ENCODE data around the gene B9D2.

The B9D2 gene

DNA sequence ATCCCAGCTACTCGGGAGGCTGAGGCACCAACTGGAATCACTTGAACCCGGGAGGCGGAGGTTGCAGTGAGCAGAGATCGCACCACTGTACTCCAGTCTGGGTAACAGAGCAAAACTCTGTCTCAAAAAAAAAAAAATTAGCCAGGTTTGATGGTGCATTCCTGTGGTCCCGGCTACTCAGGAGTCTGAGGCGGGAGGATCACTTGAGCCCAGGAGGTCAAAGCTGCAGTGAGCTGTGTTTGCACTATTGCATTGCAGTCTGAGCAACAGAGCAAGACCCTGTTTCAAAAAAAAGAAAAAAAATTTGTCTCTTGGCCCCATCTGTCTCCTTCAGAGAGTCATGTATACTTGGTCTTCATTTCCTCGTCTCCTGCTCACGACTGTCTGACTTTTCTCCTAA lies 52.3 kb downstream of the B9D2 start:
- no peak for DNase-seq (ENCODE audit: low read depth in 1 of 2, low spot score in 1 of 2)

DNA sequence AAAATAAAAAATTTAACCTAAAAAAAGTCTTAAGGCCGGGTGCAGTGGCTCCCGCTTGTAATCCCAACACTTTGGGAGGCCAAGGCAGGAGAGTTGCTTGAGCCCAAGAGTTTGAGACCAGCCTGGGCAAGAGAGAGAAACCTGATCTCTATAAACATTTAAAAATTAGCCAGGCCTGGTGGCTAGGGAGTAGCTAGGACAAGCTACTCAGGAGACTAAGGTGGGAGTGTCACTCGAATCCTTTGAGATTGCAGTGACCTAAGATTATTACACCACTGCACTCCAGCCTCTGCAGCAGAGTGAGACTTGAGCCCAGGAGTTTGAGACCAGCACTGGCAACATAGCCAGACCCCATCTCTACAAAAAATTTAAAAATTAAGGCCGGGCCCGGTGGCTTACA lies 52.9 kb downstream of the B9D2 start:
- no peak for DNase-seq (ENCODE audit: low read depth in 1 of 2, low spot score in 1 of 2)

GRCh38 chr19:41310033-41310831 lies 53.7 kb downstream of the B9D2 start, which contains the start of gene CCDC97:
CCDC97 (plus strand) TSS chr19:41310172; CDS start chr19:41310311, 139 bp downstream.
- peak; percentile 85 for DNase-seq (ENCODE audit: low read depth in 1 of 2, low spot score in 1 of 2)

GRCh38 chr19:41309180-41310032 lies 54.5 kb downstream of the B9D2 start:
- DNase-seq (ENCODE audit: low read depth in 1 of 2, low spot score in 1 of 2): no peak

- DNase-seq (ENCODE audit: low read depth in 1 of 2, low spot score in 1 of 2): peak; percentile 92 to 97
These were observed 55.3 kb downstream of the B9D2 start for GRCh38 chr19:41308450-41309179.

GRCh38 chr19:41307954-41308449 lies 55.9 kb downstream of the B9D2 start:
- no peak for DNase-seq (ENCODE audit: low read depth in 1 of 2, low spot score in 1 of 2)

- DNase-seq (ENCODE audit: low read depth in 1 of 2, low spot score in 1 of 2): no peak
These were observed 56.7 kb downstream of the B9D2 start for GRCh38 chr19:41307090-41307875.

DNA sequence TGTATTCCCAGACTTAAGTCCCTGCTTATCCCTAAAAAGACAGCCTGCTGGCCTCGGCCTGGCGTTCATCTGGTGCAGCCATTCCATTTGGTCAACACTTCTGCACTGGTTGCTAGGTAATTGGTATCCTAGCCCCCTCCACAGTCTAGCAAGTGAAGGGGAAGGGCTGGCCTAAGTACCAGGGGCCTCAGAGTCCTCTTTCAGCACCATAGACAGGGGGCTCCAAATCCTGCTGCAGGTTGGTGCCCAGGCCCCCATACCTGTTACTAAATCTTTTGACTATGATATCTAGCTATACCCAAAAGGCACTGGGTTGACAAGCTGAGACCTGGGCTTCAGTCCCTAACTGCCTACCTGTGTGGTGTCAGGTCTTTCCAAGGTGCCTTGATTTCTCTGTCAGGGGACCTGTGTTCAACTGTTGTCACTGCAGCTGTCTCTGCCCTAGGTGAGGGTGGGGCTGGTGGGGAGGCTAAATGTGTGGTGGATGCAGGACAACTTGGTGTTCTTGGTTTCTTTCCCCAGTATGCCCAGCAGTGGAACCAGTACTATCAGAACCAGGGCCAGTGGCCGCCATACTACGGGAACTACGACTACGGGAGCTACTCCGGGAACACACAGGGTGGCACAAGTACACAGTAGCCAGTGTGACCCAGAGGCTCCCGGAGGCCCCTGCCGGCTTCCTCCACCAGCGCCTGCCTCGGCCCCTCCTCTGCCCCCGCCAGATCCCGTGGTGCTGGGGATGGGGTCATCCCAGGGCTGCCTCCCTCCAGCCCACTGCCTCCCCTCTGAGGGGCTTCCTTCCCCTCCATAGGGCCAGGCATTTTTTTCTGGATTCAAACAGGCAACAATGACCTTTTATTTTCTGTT lies 57.8 kb downstream of the B9D2 start:
- no peak for DNase-seq (ENCODE audit: low read depth in 1 of 2, low spot score in 1 of 2)

GRCh38 chr19:41304706-41305483 lies 59.1 kb downstream of the B9D2 start:
- DNase-seq (ENCODE audit: low read depth in 1 of 2, low spot score in 1 of 2): no peak

All from activated CD4-positive, alpha-beta T cell treated with anti-CD3 and anti-CD28 coated beads, Interleukin-2, amount 50 U/mL, for 24 hours (primary cell).